ENCODE measurements around the gene HOXB3. TPM values are rescaled to one million over a fixed set of nuclear protein-coding genes. Genes with fewer than 3 reads are reported as not detected.

The HOXB3 gene
- polyA plus RNA-seq, 1 donor (not counting 4 experiments of a cell fraction or from before 2014, with no cell fraction given), result 1.1 TPM

DNA sequence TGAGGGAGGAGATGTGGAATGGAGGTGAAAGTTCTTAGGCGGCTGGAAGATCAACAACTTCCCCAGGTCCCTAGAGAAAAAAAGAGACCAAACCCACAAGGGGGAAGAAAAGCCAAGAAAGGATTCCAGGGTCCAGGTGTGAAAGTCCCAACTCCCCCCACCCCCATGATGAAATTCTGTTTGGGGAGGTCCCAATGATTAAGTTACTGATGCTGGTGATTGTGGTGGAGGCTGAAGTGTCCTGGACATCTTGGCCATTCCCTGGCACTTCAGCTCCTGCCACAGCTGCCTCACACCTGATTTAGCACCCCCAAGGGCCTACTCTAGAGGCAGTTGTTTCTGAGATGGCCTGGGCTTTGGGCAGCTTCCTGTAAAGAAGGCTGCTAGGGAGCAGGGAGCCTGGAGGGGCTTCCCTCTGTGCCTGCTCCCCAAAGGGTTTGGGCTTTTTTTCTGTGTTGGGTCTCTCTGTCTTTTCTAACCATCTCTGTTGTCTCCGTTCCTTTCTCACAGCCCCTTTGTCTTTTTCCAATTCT, 25.0 kb downstream of the HOXB3 start:
- H3K9ac ChIP-seq (ENCODE audit: control insufficient read depth, extremely low read depth, insufficient read depth, low read length), result no peak overlapping the region

DNA sequence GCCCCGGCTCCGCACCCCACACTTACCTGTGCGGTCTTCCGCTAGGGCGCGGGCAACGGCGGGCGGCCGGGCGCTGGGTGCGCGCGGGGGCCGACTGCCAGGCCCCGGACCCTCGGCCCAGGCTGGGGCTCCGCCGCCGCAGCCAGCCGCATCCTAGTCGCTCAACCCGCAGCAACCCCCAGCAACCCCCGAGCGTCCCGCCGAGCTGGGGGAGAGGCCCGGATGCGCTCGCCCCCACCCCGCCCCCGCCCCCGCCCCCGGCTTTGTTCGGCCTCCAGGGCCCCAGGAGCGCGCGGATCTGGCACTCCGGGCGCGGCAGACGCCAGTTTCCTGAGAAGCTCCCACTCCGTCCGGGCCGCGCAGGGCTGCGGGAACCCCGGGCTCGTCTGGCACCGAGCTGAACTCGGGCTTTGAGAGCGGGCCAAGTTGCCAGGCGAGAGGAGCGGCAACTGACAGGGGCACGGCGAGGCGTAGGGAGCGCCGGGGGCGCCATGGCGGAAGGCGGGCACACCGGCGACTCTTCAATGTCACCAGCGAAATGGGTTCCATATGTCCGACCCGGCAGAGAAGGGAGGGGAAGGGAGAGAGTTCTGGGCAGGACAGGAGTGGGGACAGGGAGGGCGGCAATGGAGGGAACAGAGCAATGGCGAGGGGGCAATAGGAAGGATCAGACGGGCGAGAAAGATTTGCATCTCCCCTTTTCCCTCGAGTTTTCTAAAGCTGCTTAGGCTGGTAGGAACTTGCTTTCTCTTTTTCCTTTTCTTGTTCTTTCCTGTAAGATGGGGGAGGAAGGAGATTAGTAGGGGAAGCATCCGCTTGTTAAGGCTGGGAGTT, 25.6 kb downstream of the HOXB3 start:
- peak overlapping the region in 2 of 3 experiments; percentile 45 to 58 for H3K4me3 ChIP-seq (ENCODE audit: control insufficient read depth in 2 of 3, extremely low read depth in 1 of 3, insufficient read depth in 2 of 3, low read depth in 1 of 3, low read length in 3 of 3)

More for the DNA sequence above, 25.0 kb downstream of the HOXB3 start:
- no peaks in the 10 kb centered on the region for H3K9me1 ChIP-seq (ENCODE audit: control insufficient read depth, extremely low read depth, insufficient read depth, low read length)
- no peak overlapping the region for H3K4me2 ChIP-seq (ENCODE audit: control insufficient read depth, extremely low read depth, insufficient read depth, low read depth, low read length)
- TF ChIP-seq EZH2 (IDR thresholded peaks at IDR 0.05; ENCODE audit: low read length), result no peak
- TF ChIP-seq, protein P1, sequence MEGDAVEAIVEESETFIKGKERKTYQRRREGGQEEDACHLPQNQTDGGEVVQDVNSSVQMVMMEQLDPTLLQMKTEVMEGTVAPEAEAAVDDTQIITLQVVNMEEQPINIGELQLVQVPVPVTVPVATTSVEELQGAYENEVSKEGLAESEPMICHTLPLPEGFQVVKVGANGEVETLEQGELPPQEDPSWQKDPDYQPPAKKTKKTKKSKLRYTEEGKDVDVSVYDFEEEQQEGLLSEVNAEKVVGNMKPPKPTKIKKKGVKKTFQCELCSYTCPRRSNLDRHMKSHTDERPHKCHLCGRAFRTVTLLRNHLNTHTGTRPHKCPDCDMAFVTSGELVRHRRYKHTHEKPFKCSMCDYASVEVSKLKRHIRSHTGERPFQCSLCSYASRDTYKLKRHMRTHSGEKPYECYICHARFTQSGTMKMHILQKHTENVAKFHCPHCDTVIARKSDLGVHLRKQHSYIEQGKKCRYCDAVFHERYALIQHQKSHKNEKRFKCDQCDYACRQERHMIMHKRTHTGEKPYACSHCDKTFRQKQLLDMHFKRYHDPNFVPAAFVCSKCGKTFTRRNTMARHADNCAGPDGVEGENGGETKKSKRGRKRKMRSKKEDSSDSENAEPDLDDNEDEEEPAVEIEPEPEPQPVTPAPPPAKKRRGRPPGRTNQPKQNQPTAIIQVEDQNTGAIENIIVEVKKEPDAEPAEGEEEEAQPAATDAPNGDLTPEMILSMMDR (optimal IDR thresholded peaks at IDR 0.05 in 1 of 3, IDR thresholded peaks at IDR 0.05 in 1 of 3, conservative IDR thresholded peaks at IDR 0.05 in 1 of 3; ENCODE audit: extremely low read depth in 1 of 3, insufficient read depth in 2 of 3, low read length in 3 of 3), result no peak
- no peaks in the 10 kb centered on the region for H3K4me1 ChIP-seq (ENCODE audit: control insufficient read depth, extremely low read depth, insufficient read depth, low read length)
- FAIRE-seq, result no peak
- dilution Hi-C loops (cut with MboI; ENCODE audit: extremely low pct_ligation_motif_present, low sequenced_read_pairs), result no loop called here
- H3K4me3 ChIP-seq (ENCODE audit: control insufficient read depth in 2 of 3, extremely low read depth in 1 of 3, insufficient read depth in 2 of 3, low read depth in 1 of 3, low read length in 3 of 3), result no peak overlapping the region
- no peaks in the 10 kb centered on the region for H4K20me1 ChIP-seq (ENCODE audit: control insufficient read depth, extremely low read depth, insufficient read depth, low read length)
- H3K27ac ChIP-seq (ENCODE audit: control insufficient read depth, insufficient read depth, low read length), result no peak overlapping the region
- H3K9me3 ChIP-seq (ENCODE audit: control insufficient read depth, low read depth, low read length), result no peaks in the 10 kb centered on the region
- H3K79me2 ChIP-seq (ENCODE audit: control insufficient read depth, insufficient read depth, low read length), result no peaks in the 10 kb centered on the region
- H3K36me3 ChIP-seq (ENCODE audit: control insufficient read depth in 2 of 2, extremely low read depth in 1 of 2, insufficient read depth in 2 of 2, low read length in 2 of 2), result peaks cover 0 to 3% of the 10 kb centered on the region in 2 experiments
- H2AFZ ChIP-seq (ENCODE audit: control insufficient read depth, low read length), result no peak overlapping the region
- H3K27me3 ChIP-seq (ENCODE audit: control insufficient read depth, extremely low read depth, insufficient read depth, low read length), result peaks cover 63% of the 10 kb centered on the region
- no peak for DNase-seq (ENCODE audit: low read depth, low spot score)

More for the DNA sequence above, 25.6 kb downstream of the HOXB3 start:
- FAIRE-seq (no peak), DNase-seq (ENCODE audit: low read depth, low spot score) (no peak)
- Histone ChIP-seq H3K9me1 (ENCODE audit: control insufficient read depth, extremely low read depth, insufficient read depth, low read length) (no peaks in the 10 kb centered on the region), H3K9ac (ENCODE audit: control insufficient read depth, extremely low read depth, insufficient read depth, low read length) (no peak overlapping the region), H3K9me3 (ENCODE audit: control insufficient read depth, low read depth, low read length) (no peaks in the 10 kb centered on the region), H3K79me2 (ENCODE audit: control insufficient read depth, insufficient read depth, low read length) (no peaks in the 10 kb centered on the region), H3K4me2 (ENCODE audit: control insufficient read depth, extremely low read depth, insufficient read depth, low read depth, low read length) (peak overlapping the region; percentile 71), H3K27ac (ENCODE audit: control insufficient read depth, insufficient read depth, low read length) (no peak overlapping the region), H3K4me1 (ENCODE audit: control insufficient read depth, extremely low read depth, insufficient read depth, low read length) (no peaks in the 10 kb centered on the region), H3K36me3 (ENCODE audit: control insufficient read depth in 2 of 2, extremely low read depth in 1 of 2, insufficient read depth in 2 of 2, low read length in 2 of 2) (peaks cover 0 to 3% of the 10 kb centered on the region in 2 experiments), H2AFZ (ENCODE audit: control insufficient read depth, low read length) (peak overlapping the region; percentile 67), H4K20me1 (ENCODE audit: control insufficient read depth, extremely low read depth, insufficient read depth, low read length) (no peaks in the 10 kb centered on the region), H3K27me3 (ENCODE audit: control insufficient read depth, extremely low read depth, insufficient read depth, low read length) (peaks cover 56% of the 10 kb centered on the region)
- TF ChIP-seq, protein P1 (optimal IDR thresholded peaks at IDR 0.05 in 1 of 3, IDR thresholded peaks at IDR 0.05 in 1 of 3, conservative IDR thresholded peaks at IDR 0.05 in 1 of 3; ENCODE audit: extremely low read depth in 1 of 3, insufficient read depth in 2 of 3, low read length in 3 of 3), result no peak
- TF ChIP-seq EZH2 (IDR thresholded peaks at IDR 0.05; ENCODE audit: low read length), result peak; percentile 61
- dilution Hi-C loops (cut with MboI; ENCODE audit: extremely low pct_ligation_motif_present, low sequenced_read_pairs), result no loop called here
